Daoy (cell line): ENCODE data around the gene SLAMF9. TPM values are rescaled to one million over a fixed set of nuclear protein-coding genes. Genes with fewer than 3 reads are reported as not detected.

Source experiments
- DNase-seq: peaks from one replicate; pipeline ENCODE4 v3.0.0-alpha.2; 2015; ENCODE audit warnings: low read depth
- total RNA-seq: library from RNA; depleted of rRNA; stranded (reverse); fragments of >200 nt; shearing (Covaris generic); gene quantifications from 2 replicates; pipeline ENCODE4 v1.2.3, GENCODE V29; 2014

SLAMF9 gene
- total RNA-seq, 1 experiment from 2014 or later: not detected

DNA sequence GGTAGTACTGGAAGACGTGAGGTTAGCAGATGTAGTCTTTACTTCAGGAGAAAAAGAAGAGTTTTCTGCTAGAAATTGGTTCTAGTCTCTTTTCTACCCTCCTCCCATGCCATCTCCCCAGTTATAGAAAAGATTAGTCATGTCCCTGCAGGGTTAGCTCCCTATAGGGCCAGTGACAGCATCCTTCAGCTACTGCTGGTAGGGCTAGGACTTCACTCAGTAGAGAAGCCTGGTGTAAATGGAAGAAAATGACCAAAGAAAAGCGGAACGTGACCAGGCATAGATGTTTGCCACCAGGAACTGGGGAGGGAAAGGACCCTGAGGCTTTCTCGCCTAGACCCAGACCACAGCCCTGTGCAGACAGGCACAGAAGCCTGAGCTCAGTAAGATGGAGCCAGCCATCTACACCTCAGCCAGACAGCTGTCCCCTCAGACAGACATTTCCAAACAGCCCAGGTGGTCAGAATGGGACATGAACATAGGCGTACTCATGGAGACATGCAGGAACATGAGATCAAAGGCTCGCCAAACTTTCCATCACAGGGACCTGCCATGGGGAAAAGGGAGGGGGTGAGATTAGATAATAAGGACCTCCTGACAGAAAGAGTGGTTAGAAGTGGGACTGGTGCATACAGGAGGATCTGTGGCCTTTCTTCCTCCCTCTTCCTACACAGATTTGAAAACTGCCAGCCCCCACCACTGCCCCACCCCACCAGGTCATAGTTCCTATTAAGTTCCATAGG lies 23.5 kb upstream of the SLAMF9 start:
- no peak for DNase-seq

DNA sequence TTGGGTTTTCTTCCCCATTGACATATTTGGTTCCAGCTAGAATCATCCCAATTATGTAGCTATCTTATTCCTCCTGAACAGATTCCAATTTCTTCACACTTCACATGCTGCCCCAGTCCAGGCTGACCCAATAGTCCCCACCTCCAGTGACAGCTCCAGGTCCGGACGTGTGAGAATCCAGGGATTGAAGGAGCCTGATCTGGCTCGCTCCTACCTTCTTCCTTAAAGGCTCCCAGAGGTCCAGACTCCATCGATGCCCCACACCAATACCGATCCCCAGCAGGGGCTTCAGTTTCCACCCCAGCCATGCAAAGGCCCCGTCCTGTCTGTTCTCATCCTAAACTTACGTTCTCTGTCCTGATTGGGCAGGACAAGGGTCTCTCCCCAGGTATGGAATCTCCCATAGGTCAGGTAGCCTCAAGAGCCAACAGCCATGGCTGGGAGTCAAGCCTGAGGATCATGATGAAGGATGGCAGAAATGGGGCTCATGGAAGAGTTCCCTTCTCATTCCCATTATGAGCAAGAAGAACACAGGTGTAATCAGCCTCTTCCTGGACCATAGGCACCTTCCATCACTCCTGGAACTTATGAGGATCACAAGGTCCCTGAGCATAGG lies 20.4 kb upstream of the SLAMF9 start:
- DNase-seq: no peak

DNA sequence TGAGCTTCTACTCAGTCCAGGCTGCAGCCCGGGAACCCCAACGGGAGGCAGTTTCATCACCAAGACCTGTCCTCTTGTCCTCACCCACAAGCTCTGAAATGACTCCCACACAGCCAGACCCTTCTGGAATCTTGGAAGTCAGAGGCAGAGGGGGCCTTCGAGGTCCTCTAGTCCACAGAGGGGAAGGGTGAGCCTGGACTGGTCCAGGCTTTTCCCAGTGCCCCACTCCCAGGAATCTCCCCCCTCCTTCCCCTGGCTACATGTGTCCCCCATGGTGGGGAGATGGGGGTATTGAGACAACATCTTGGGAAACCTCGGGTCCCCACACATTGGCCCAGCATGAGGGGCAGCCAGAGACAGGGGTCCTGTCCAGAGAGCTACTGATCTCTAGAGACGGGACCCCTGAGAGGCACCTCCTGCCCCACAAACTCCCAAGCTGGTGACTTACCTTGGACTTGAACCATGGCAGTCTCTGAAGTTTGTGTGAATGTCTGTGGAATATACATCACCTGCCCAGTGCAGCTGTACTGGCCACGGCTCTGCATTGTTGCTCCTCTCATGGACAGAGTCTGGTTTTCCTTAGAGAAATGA lies 19.4 kb upstream of the SLAMF9 start:
- DNase-seq: no peak

DNA sequence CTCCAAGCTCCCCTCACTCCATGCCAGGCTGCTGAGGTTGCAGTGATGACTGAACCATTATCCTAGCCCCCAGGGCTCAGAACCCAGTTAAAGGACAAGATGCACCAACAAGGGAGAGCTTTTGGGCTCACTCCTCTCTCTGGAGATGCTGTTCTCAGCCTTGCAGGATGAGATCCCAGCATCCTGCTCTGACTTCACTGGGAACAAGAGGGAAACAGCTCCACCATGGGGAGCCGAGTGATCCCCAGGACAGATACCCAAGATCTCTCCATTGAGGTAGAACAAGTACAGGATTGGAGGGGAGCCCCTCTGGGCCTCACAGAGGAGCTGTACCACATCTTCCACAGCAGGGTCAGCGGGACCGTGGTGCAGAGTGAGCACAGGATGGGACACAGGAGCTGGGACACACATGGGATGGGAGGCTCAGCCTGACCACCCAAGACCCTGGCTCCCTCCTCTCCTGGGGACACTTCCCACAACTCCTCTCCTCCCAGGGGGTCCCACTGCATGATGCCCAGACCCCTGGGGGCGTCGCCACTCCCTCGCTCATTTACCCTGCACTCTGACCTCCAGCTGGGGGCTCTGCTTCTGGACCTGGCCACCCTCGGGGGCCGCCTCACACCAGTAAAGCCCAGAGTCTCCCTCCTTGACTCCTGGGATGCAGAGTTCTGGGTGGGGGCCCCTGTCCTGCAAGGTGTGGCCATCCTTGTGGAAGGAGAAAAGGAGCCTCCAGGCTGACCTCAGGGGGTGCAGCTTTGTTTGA lies 18.6 kb upstream of the SLAMF9 start:
- no peak for DNase-seq

DNA sequence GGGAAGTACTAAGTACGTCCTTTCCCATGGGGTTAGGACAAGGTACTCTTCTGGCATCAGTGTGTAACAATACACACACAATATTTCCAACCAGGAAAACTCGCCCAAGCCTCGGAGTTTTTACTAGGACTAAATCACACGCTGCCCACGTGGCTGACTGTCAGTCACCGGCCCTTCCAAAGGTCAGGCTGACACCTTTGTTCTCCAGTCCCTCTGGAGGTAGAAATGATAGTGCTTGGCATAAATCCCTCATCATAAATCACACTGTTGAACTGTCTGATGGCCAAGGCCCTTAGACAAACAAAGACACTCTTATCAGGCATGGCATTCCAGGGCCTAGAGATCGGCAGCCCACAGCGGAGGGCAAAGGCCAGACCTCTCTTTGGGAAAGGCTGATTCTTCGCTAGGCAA lies 16.9 kb upstream of the SLAMF9 start:
- no peak for DNase-seq

DNA sequence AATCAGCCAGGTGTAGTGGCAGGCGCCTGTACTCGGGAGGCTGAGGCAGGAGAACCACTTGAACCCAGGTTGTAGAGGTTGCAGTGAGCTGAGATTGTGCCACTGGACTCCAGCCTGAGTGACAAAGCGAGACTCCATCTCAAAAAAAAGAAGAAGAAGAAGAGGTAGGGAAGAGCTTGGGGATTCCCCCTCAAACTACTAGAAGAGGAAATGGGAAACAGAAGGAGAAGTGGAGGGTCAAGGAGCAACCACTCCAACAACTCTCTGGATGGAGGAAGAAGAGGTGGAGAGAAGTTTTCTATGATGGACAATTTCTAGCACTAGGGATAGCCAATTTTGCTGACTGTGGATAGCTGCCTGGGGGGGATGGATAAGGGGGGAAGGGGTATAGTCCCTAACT lies 14.9 kb upstream of the SLAMF9 start:
- no peak for DNase-seq

DNA sequence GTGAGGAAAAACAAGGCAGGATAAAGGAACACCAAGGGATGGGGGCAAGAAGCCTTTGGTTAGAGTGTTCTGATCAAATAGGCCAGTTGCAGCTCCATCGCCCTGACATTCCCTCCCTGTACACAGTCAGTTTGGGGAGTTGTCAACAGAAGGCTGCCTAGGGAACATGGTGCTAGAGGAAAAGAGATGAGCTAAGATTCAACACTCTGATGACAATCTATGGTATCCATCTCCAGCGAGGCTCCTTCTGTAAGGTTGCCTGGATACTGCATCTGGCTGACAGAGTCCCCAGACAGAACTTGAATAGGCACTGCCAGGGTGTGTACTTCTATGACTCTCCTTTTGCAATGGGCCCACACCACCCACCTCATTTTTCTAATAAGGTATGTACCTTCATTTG lies 11.2 kb upstream of the SLAMF9 start:
- DNase-seq: no peak

DNA sequence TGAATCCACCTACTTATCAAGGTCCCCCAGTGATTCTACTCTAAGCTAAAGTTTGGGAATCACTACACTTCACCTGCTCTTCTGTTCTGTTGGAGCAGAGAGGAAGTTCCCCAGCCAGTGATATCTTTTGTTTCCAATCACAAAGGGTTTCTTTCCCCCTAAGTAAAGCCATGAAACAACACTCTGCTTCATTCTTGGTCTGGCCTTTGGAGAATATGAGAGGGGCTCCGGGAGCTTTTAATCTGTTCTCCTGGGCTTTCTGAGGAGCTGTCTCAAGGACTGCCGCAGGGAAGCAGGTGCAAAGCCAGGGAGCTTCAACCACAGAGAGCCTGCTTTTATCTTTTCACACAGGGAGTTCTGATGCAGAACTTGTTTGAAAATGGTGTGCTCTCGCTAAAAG lies 10.1 kb upstream of the SLAMF9 start:
- no peak for DNase-seq

DNA sequence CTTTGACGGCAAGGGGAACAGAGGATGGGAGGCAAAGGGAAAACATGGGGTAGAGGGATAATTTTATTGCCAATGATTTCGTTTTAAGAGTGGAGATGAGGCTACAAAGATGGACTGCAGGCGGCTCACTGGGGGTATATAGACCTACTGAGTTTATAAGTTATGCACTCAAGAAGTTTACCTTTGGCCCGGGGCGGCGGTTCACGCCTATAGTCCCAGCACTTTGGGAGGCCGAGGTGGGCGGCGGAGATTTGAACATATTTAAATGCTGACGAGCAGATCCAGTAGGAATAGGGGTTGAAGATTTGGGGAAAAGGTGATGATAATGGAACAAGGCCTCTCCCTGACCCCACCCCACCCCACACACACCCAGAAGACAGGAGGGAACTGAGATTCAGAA lies 8.1 kb upstream of the SLAMF9 start:
- no peak for DNase-seq

DNA sequence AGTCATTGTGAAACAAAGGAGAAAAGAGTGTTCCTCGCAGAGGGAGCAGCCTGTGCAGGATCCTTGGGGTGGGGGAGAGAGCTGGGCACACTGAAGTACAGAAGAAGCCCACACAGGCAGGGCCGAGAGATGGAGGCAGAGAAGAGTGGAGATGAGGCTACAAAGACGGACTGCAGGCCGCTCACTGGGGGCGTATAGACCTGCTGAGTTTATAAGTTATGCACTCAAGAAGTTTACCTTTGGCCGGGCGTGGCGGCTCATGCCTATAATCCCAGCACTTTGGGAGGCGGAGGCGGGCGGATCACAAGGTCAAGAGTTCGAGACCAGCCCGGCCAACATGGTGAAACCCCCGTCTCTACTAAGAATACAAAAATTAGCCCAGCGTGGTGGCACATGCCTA lies 7.6 kb upstream of the SLAMF9 start:
- no peak for DNase-seq

DNA sequence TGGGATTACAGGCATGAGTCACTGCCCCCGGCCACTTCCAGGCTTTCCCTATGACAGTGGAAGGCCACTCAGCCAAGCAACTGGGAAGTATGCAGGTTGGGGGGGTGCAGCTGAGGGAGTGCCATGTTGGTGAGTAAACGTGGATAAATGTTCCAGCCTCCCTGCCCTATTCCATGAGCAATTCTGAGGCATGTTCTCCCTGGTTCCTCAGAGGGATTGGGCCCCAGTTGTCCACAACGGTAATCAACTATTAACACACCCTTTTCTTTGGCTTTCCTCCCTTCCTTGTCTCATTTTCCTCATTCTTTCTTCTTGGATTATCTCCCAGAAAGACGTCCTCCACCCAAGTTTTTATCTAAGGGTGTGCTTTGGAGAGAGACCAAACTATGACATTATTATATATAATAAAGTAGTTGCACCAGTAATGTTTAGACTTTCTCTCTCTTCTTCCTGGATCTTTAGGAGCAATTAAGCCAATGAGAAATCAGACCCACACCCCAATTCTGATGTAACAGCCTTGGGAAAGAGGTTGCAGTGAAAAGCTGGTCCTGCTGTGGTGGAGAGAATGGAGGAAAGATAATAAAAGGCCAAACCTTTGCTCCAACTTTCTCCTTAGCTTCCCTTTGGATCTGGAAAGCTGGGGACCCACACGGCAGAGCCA lies 6.8 kb upstream of the SLAMF9 start:
- DNase-seq: peak; percentile 27

DNA sequence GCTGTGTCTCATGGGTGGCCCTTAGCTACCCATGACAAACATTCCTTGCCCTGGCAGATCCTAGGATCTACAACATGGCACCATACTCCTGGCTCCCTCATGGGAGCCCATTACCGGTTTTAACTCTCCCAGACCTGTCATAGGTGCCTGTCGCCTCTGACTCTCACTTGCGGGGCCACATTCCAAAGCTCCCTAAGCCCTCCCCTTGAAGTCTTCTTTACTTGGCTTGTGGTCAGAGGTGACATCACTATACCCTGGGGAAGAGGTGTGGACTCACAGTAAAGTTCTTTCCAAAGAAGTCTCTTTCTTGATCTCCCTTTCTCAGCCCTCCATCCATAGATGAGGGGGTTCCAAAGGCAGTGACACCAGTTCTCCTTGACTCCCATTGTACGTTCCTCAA lies 5.4 kb upstream of the SLAMF9 start:
- no peak for DNase-seq

DNA sequence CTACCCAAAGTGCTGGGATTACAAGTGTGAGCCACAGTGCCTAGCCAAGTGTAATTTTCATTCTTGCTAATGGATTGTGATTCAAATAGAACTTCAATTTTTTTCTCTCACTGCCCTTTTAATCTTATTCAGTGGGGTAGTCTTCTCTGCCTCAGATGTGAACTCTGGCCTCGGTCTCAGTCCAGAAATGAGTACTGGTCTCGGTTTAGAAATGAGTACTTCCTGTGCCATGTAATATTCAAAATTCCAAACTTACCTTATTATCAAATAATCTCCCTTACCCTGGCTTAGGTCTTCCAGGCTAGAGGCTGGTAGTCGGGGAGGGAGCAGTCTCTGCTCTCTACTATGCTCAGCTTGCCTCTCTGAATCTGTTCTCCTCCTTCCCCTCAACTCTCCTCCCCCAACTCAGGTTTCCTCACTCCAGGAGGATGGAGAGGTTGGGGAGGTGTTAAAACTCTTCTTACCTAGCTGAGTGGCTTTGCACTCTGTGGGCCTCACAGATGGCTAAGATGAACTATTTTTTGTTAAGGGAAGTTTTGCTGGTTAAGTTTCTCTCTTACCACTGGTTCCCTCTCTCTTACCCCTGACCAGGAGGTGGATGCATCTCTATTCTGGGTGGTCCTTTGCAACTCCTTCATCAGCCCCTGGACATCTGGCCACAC lies 4.8 kb upstream of the SLAMF9 start:
- DNase-seq: no peak

DNA sequence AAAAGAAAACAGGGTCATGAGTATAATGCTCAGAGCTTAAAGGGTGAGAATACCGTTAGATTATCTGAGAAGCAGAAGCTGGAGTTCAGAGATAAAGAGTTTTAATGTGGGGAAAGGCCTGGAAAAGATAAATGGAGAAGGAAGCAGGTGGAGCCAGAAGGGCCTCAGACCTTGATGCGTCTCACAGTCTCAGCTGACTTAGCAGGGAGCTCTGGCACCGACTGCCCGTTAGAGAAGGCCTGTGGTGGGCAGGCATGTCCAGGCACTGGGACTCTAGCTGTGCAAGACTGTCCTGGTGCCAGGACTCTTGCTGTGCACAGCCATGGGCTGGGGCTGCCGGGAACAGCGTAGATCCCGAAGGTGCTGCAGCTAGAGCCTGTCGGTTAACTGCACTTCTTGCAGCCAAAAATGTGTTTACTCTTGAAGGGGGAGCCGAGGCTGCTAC lies 3.8 kb upstream of the SLAMF9 start:
- no peak for DNase-seq

DNA sequence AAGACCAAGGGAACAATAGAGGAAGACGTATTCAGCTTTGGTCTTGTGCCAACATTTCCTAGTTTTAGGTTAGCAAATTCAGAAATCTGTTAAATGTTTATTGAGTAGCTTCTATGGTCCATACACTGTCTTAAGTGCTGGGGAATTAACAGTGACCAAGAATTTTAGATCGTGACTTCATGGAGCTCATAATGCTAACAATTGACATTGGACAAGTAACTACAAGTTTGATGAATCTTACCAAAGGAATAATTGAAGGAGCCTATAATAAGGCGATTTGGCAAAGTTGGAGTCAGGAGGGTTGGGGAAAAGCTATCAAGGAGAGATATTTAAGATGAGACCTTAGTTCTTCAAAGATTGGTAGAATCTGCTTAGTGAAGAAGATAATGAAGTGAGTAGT lies 1.4 kb upstream of the SLAMF9 start:
- no peak for DNase-seq

DNA sequence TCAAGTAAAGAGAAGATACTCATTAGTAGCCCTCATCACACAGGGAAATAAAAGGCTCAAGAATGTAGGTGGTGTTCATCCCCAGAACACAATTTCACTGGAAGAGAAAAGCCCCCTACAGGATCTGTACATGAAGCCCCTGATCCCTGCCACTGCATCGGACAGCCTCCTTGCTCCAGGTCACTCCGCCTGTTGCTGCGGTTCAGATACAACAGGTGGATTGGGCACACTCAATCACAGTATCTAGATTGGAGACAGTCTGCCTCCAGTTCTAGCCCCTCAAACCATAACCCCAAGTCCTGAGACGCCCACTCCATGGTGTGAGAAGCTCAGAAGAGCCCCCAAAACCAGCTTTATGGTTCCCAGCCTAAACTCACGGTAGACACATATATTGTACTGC lies 1.1 kb downstream of the SLAMF9 start:
- no peak for DNase-seq

DNA sequence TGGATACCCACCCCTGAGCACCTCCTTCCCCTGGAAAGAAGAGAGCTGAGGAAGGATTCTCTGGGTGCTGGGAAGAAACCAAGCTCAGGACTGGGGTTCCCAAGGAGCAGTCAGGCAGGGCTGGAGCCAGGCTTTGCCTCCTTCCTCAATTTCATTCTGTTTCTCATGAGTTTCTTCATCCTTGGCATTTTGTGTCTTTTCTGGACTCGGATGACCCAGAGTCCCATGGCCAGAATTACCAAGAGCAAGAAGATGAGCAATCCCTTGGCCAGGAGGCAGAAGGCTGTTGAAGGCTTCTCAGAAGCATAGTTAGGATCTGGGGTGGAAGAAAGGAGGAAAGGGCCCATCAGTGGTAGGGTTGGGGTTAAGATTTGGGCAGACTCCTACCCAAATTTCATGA lies 2.5 kb downstream of the SLAMF9 start:
- no peak for DNase-seq

DNA sequence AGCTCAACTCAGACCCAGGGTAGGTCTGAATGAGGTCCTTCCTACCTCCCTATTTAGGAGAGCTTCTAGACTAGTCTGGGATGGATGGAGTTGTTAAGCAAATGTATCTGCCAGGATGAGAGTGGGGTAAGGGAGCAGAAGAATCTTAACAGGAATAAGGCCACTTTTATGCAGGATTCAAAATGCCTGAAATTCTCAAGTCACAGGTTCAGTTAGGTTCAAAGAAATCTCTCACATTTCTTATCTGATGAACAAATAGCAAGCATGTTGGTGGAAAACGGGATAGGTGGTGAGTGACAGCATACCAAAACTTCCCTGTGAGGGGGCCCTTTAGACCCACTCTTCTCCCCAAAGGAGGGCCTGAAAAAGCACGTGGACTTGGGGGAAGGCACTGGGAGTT lies 3.0 kb downstream of the SLAMF9 start:
- no peak for DNase-seq

DNA sequence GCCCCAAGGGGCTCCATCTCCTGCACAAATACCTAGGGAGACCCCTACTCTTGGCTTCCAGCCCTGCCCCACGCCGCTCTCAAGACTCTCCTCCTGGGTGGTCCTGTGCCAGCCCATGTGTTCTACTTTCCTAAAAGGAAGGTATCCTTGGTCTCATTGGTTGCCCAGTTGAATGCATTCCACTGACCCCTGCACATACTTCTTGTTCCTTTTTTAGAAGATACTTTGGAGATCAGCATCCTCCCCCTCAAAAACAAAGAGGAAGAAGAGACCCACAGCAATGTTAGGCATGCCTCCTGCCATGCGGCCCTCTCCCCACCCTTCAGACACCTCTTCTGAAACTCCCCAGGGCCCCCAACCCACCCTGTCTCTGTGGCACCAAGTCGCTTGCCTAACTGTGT lies 4.1 kb downstream of the SLAMF9 start:
- no peak for DNase-seq

DNA sequence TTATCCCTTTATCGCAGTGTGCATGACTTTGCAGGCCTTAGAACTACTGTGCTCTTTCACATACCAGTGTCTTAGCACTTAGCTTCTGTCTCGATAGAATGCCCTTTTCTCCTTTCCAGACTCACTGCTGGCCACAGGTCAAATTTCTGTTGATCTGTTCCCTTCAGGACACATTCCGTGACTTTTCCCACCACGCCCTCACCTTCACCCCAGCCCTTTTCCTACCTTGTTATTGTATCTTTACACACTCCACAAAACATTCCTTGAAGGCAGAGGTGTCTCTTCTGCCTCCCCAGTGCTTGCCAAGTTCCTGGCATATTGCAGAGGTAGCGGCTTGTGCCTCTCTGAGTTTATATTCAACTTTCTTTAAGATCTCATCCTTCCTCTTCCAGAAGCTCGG lies 4.9 kb downstream of the SLAMF9 start:
- no peak for DNase-seq

DNA sequence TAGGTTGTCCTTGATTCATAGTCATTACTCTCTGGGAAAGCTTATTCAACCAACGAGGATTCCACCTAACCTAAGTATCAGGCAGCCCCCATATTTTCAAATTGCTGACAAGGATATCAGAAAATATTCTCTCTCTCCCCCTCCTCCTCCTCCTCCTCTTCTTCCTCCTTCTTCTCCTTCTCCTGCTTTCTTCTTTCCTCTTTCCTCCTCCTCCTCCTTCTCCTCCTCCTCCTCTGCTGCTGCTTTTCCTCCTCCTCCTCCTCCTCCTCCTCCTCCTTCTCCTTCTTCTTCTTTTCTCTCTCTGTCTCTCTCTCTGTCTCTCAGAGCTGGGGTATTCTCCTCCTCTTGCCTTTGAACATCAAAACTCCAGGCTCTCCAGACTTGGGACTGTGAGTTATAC lies 6.1 kb downstream of the SLAMF9 start:
- DNase-seq: no peak
